Measurements from ENCODE around the gene CDK5R2. TPM values are rescaled to one million over a fixed set of nuclear protein-coding genes. Genes with fewer than 3 reads are reported as not detected.

CDK5R2 gene
- total RNA-seq, 1 donor from 2014 or later, result not detected

DNA sequence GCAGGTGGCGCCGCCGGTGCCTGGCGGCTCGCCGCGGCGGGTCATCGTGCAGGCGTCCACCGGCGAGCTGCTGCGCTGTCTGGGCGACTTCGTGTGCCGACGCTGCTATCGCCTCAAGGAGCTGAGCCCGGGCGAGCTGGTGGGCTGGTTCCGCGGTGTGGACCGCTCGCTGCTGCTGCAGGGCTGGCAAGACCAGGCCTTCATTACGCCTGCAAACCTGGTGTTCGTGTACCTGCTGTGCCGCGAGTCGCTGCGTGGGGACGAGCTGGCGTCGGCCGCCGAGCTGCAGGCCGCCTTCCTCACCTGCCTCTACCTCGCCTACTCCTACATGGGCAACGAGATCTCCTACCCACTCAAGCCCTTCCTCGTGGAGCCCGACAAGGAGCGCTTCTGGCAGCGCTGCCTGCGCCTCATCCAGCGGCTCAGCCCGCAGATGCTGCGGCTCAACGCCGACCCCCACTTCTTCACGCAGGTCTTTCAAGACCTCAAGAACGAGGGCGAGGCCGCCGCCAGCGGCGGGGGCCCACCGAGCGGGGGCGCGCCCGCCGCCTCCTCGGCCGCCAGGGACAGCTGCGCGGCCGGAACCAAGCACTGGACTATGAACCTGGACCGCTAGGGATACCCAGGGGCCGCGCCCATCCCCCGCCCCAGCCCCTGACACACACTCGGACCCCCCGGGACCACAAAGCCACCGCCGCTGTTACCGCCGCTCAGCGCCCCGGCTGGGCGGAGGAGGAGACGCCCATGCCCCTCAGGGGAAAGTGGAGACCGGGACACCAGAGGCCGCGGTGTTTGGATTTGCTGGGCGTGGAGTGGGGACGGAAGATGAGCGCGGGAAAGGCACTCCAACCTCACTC, 1.1 kb downstream of the CDK5R2 start:
- H3K27me3 Mint-ChIP-seq (ENCODE audit: insufficient read depth, low read depth), result peaks cover 53% of the 10 kb centered on the region
- peak; percentile 96 for TF ChIP-seq EZH2phosphoT487 (IDR thresholded peaks at IDR 0.05)
- TF ChIP-seq, protein P1, sequence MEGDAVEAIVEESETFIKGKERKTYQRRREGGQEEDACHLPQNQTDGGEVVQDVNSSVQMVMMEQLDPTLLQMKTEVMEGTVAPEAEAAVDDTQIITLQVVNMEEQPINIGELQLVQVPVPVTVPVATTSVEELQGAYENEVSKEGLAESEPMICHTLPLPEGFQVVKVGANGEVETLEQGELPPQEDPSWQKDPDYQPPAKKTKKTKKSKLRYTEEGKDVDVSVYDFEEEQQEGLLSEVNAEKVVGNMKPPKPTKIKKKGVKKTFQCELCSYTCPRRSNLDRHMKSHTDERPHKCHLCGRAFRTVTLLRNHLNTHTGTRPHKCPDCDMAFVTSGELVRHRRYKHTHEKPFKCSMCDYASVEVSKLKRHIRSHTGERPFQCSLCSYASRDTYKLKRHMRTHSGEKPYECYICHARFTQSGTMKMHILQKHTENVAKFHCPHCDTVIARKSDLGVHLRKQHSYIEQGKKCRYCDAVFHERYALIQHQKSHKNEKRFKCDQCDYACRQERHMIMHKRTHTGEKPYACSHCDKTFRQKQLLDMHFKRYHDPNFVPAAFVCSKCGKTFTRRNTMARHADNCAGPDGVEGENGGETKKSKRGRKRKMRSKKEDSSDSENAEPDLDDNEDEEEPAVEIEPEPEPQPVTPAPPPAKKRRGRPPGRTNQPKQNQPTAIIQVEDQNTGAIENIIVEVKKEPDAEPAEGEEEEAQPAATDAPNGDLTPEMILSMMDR (IDR thresholded peaks at IDR 0.05), result no peak
- peak; percentile 96 for TF ChIP-seq EZH2 (IDR thresholded peaks at IDR 0.05)
- Histone ChIP-seq H3K4me3 (peak overlapping the region; percentile 64), H3K36me3 (no peaks in the 10 kb centered on the region), H3K9me3 (ENCODE audit: low read depth) (no peaks in the 10 kb centered on the region), H3K4me1 (peaks cover 27% of the 10 kb centered on the region), H4K20me1 (ENCODE audit: low read depth) (peaks cover 26% of the 10 kb centered on the region), H3K27me3 (peaks cover 75% of the 10 kb centered on the region), H3K27ac (no peak overlapping the region), H3K4me2 (peak overlapping the region; percentile 92), H3K79me2 (ENCODE audit: low read depth) (no peaks in the 10 kb centered on the region), H3K9ac (no peak overlapping the region), H3F3A (ENCODE audit: low read depth) (peaks cover 15% of the 10 kb centered on the region), H2AFZ (replicated peaks) (no peak overlapping the region)
- DNase-seq (ENCODE audit: low spot score), result peak; percentile 56
- H3K27ac Mint-ChIP-seq, result no peak overlapping the region
- no peaks in the 10 kb centered on the region for H3K9me3 Mint-ChIP-seq
- peak overlapping the region; percentile 81 for H3K4me3 Mint-ChIP-seq
- H3K4me1 Mint-ChIP-seq, result peaks cover 47% of the 10 kb centered on the region
- peaks cover 2% of the 10 kb centered on the region for H3K36me3 Mint-ChIP-seq

DNA sequence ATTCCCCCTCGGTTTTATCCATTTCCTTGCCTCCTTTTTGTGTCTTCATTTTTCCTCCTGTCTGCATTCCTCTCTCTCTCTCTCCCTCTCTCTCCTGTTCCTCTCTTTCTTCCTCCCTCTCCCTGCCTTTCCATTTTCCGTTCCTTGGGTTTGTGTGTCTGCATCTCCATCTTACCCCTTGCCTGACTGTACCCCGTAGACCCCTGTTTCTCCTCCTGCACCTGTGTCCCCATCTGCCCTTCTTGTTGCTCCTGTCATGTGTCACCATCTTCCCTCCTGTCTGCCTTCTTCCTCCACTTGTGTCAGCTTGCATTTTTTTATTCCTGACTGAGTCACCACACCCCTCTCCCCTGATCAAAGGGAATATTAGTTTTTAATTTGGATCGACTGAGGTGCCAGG, 1.8 kb downstream of the CDK5R2 start:
- Mint-ChIP-seq H3K27me3 (ENCODE audit: insufficient read depth, low read depth) (peaks cover 51% of the 10 kb centered on the region), H3K4me3 (peak overlapping the region; percentile 75), H3K27ac (no peak overlapping the region), H3K36me3 (peaks cover 2% of the 10 kb centered on the region), H3K4me1 (peaks cover 44% of the 10 kb centered on the region), H3K9me3 (no peaks in the 10 kb centered on the region)
- H3K4me1 ChIP-seq, result peaks cover 27% of the 10 kb centered on the region
- no peak overlapping the region for H3K9ac ChIP-seq
- peaks cover 68% of the 10 kb centered on the region for H3K27me3 ChIP-seq
- TF ChIP-seq, protein P1 (IDR thresholded peaks at IDR 0.05), result no peak
- TF ChIP-seq EZH2phosphoT487 (IDR thresholded peaks at IDR 0.05) (no peak), EZH2 (IDR thresholded peaks at IDR 0.05) (no peak)
- peak overlapping the region; percentile 64 for H3K4me2 ChIP-seq
- H3K79me2 ChIP-seq (ENCODE audit: low read depth), result no peaks in the 10 kb centered on the region
- no peaks in the 10 kb centered on the region for H3K9me3 ChIP-seq (ENCODE audit: low read depth)
- H3K27ac ChIP-seq, result no peak overlapping the region
- no peak overlapping the region for H2AFZ ChIP-seq (replicated peaks)
- peaks cover 15% of the 10 kb centered on the region for H3F3A ChIP-seq (ENCODE audit: low read depth)
- peaks cover 26% of the 10 kb centered on the region for H4K20me1 ChIP-seq (ENCODE audit: low read depth)
- H3K4me3 ChIP-seq, result peak overlapping the region; percentile 27
- no peak for DNase-seq (ENCODE audit: low spot score)
- no peaks in the 10 kb centered on the region for H3K36me3 ChIP-seq

DNA sequence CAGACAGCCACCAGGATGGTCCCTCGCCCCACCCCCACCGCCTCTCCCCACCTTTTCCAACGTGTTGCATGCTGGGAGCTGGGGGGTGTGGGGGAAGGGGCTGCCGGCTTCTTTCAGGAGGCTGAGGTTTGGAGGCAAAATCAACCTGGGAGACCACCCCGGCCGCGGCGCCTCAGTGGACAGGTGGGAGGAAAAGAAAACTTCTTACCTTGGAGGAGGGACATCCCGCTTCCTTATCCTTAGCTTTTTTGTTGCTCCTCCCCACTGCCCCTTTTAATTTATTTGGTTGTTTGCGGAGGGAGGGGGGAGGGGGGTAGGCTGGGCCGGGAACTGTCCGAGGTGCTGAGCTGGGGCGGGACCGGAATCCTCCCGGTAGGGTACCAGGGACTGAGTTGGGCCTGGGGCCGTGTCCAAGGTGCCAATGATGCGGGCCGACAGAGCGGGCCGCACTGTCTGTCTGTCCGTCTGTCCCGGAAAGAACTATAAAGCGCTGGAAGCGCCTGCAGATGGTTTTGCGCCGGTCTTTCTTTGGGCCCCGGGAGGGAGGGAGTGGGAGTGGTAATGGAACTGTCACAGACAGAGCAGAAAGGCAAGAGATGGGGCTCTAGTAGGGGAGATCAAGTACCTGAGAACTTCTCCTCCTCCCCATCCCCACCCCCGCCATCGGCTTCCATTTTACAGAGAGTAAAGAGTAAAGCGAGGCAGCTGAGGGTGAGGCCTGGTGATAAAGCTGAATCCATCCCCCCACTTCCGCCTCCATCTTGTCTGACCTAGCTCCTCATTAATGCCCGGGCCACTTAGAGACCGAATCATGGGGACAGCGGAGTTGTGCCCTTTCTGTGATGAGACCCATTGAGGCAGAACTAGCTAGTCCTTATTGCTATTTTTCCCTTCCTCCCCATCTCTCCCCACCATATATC, 2.4 kb downstream of the CDK5R2 start:
- no peak overlapping the region for H3K27ac ChIP-seq
- TF ChIP-seq EZH2 (IDR thresholded peaks at IDR 0.05), result no peak
- TF ChIP-seq EZH2phosphoT487 (IDR thresholded peaks at IDR 0.05), result peak; percentile 31
- no peaks in the 10 kb centered on the region for H3K79me2 ChIP-seq (ENCODE audit: low read depth)
- Mint-ChIP-seq H3K36me3 (peaks cover 2% of the 10 kb centered on the region), H3K9me3 (no peaks in the 10 kb centered on the region), H3K4me1 (peaks cover 42% of the 10 kb centered on the region), H3K27ac (no peak overlapping the region), H3K27me3 (ENCODE audit: insufficient read depth, low read depth) (peaks cover 55% of the 10 kb centered on the region), H3K4me3 (peak overlapping the region; percentile 86)
- peak overlapping the region; percentile 64 for H3K4me2 ChIP-seq
- peaks cover 15% of the 10 kb centered on the region for H3F3A ChIP-seq (ENCODE audit: low read depth)
- H3K4me3 ChIP-seq, result peak overlapping the region; percentile 27
- H3K4me1 ChIP-seq, result peaks cover 27% of the 10 kb centered on the region
- peaks cover 26% of the 10 kb centered on the region for H4K20me1 ChIP-seq (ENCODE audit: low read depth)
- H3K9ac ChIP-seq, result no peak overlapping the region
- H3K36me3 ChIP-seq, result no peaks in the 10 kb centered on the region
- DNase-seq (ENCODE audit: low spot score), result peak; percentile 75
- no peaks in the 10 kb centered on the region for H3K9me3 ChIP-seq (ENCODE audit: low read depth)
- H2AFZ ChIP-seq (replicated peaks), result no peak overlapping the region
- peaks cover 67% of the 10 kb centered on the region for H3K27me3 ChIP-seq

Measured in neural progenitor cell (in vitro differentiated cells).